PFSK-1 (cell line): ENCODE measurements around the gene ZBTB12.

Experiments
- FOXP2 ChIP-seq: optimal IDR thresholded peaks from 2 replicates; pipeline ENCODE3; 2011; ENCODE audit warnings: borderline replicate concordance, control low read depth, inconsistent platforms; ENCODE audit not compliant: insufficient read depth; ENCODE audit errors: extremely low read length, extremely low read depth
- POLR2AphosphoS5 ChIP-seq: IDR thresholded peaks from 2 replicates; pipeline ENCODE4 v1.6.1; 2012; ENCODE audit warnings: low read depth, mild to moderate bottlenecking, control low read depth, low read length, moderate library complexity
- SIN3A ChIP-seq: IDR thresholded peaks from 2 replicates; pipeline ENCODE4 v1.6.1; 2012; ENCODE audit warnings: mild to moderate bottlenecking, low read length, moderate library complexity, borderline replicate concordance; ENCODE audit not compliant: insufficient read depth
- TAF1 ChIP-seq: IDR thresholded peaks from 2 replicates; pipeline ENCODE4 v1.6.1; 2012; ENCODE audit warnings: low read length, control low read depth, borderline replicate concordance; ENCODE audit not compliant: insufficient read depth
- TF ChIP-seq, protein P1 (sequence below), 2 experiments: IDR thresholded peaks; 2 replicates each; pipeline versions ENCODE4 v1.6.1 to v1.8.0; 2011 to 2012; ENCODE audit warnings: low read depth in 2 of 2, low read length in 2 of 2, control low read depth in 1 of 2, inconsistent platforms in 1 of 2, mild to moderate bottlenecking in 1 of 2, moderate library complexity in 1 of 2; ENCODE audit not compliant: insufficient read depth in 1 of 2

ZBTB12 gene

DNA sequence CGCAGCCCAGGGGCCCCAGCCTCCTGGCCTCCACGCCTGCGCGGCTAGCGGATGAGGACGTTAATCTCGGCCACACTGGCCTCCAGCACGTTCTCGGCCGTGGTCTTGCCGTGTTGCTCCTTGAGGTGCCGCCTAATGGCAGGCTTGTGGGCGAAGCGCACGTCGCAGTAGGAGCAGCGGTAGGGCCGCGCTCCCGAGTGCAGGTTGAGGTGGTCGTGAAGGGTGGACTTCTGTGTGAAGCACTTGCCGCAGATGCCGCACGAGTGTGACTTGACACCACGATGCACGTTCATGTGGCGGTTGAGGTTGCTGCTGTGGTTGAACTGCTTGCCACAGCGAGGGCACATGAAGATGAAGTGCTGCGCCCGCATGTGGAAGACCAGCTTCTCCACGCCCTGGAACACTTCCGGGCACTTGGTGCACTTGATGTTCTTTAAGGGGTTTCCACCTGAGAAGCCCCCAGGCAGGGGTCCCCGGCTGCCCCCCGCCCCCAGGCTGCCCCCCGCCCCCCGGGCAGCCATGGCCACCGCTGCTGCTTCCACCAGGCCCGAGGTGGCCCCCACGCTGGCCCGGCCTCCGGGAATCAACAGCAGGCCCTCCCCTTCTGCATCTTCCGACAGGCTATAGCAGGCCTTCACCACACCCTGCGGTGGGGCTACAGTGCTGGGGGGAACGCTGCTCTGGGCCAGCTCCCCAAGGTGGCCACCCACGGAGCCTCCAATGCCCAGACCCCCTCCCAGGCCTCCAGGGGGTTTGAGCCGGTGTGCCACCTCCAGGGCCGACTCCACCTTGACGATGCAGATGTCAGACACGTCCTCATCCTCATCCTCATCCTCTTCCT lies 1.8 kb downstream of the ZBTB12 start:
- TF ChIP-seq, protein P1, sequence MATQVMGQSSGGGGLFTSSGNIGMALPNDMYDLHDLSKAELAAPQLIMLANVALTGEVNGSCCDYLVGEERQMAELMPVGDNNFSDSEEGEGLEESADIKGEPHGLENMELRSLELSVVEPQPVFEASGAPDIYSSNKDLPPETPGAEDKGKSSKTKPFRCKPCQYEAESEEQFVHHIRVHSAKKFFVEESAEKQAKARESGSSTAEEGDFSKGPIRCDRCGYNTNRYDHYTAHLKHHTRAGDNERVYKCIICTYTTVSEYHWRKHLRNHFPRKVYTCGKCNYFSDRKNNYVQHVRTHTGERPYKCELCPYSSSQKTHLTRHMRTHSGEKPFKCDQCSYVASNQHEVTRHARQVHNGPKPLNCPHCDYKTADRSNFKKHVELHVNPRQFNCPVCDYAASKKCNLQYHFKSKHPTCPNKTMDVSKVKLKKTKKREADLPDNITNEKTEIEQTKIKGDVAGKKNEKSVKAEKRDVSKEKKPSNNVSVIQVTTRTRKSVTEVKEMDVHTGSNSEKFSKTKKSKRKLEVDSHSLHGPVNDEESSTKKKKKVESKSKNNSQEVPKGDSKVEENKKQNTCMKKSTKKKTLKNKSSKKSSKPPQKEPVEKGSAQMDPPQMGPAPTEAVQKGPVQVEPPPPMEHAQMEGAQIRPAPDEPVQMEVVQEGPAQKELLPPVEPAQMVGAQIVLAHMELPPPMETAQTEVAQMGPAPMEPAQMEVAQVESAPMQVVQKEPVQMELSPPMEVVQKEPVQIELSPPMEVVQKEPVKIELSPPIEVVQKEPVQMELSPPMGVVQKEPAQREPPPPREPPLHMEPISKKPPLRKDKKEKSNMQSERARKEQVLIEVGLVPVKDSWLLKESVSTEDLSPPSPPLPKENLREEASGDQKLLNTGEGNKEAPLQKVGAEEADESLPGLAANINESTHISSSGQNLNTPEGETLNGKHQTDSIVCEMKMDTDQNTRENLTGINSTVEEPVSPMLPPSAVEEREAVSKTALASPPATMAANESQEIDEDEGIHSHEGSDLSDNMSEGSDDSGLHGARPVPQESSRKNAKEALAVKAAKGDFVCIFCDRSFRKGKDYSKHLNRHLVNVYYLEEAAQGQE (IDR thresholded peaks at IDR 0.05; ENCODE audit: insufficient read depth in 1 of 2, low read depth in 2 of 2, low read length in 2 of 2) = no peak
- no peak for TF ChIP-seq POLR2AphosphoS5
- no peak for TF ChIP-seq TAF1
- TF ChIP-seq FOXP2 = no peak
- no peak for TF ChIP-seq SIN3A

DNA sequence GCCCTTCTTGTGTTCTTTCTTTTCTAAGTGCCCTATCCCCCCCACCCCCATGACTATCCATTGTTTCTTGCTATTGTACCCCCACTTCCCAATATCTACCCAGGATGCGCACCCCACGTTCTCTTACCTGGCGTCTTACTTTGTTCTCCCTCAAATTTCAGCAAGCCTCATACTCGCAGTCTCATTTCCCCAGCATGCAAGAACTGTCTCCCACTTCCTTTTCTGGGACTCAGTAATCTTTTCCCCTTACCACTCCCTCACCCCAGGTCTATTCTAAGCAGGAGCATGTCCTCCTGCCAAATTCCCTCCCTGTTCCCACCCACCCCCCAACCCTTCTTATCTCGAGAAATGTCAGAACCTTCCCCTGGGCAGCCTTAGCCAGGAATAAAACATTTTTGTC lies 2.7 kb downstream of the ZBTB12 start:
- TF ChIP-seq FOXP2 (no peak), SIN3A (no peak), TAF1 (no peak), POLR2AphosphoS5 (no peak)
- TF ChIP-seq, protein P1 (IDR thresholded peaks at IDR 0.05; ENCODE audit: insufficient read depth in 1 of 2, low read depth in 2 of 2, low read length in 2 of 2) = no peak

DNA sequence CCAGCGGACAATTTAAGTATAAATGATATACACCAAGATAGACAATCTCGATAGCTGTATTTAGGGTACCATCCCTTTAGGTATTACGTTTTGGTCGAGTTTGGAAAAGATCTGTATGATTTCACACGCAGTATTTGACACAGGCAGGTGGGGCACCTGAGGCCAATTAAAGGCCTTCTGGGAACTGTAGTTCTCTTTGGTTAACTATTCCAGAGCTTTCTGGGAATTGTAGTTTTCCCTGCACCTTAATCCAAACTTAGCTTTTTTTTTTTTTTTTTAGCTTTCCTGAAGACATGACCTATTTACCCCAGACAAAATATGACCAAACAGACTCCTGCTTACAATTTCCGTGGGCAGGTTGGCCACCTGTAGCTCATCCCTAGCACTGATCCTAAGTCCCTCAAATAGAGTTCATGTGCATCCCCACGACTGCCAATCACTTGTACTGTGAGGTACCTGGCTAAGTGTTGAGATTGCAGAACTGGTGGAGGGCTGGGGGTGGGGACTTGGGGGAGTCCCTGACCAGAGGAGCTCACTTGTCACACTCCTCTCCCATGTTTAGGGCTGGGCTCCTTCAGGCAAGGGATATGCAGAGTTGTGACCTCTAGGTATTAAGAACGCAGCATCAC lies 3.4 kb downstream of the ZBTB12 start:
- no peak for TF ChIP-seq FOXP2
- TF ChIP-seq SIN3A = 0 out of 2 replicates have a peak, but pooled peaks have one; percentile 51

DNA sequence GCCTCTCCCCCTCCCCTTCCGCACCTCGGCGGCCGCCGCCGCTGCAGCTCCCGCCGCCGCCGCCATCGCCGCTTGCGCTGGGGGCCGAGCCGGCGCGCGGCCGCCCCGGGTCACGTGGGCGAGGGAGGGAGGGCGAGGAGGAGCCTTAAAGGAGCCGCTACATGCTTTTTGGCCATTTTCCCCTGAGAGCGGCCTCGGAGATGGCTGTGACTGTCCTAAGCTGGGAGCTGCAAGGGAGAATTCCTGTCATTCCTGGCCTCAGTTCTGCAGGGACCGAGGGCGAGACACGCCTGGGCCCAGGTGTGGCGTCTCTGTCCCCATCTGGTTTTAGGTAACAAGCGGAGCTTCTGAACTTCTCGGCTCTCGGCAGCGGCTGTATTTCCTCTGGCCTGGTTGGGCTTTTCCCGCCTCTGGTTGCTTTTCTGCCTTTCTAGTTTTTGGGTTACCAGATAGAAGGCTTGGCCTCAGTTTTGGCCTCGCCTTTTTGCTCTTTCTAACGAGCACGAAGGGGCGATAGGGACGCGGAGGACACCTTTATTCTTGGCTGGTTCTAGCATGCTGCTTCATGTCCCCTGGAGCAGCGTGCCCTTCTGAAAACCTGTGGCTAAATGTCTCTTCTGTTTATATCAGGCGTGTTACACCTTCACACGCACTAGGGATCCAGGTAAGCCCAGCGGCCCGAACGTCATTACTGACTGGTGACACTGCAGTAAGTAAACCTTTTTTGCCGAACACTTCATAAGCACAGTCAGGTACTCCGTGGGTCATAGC lies 4.1 kb downstream of the ZBTB12 start, which contains the start of gene EHMT2:
Gene EHMT2 (minus strand): TSS at position 87 of the 771 bp plus-strand sequence. CDS start 21 bp downstream, at position 66.
- TF ChIP-seq FOXP2 (no peak), POLR2AphosphoS5 (peak; percentile 55; the same call in 1 of the 2 replicates), TAF1 (peak; percentile 64; the same call in 1 of the 2 replicates), SIN3A (no peak)
- TF ChIP-seq, protein P1 (IDR thresholded peaks at IDR 0.05; ENCODE audit: insufficient read depth in 1 of 2, low read depth in 2 of 2, low read length in 2 of 2) = 0 out of 4 replicates have a peak, but pooled peaks of 1 of the 2 experiments have one; percentile 7

DNA sequence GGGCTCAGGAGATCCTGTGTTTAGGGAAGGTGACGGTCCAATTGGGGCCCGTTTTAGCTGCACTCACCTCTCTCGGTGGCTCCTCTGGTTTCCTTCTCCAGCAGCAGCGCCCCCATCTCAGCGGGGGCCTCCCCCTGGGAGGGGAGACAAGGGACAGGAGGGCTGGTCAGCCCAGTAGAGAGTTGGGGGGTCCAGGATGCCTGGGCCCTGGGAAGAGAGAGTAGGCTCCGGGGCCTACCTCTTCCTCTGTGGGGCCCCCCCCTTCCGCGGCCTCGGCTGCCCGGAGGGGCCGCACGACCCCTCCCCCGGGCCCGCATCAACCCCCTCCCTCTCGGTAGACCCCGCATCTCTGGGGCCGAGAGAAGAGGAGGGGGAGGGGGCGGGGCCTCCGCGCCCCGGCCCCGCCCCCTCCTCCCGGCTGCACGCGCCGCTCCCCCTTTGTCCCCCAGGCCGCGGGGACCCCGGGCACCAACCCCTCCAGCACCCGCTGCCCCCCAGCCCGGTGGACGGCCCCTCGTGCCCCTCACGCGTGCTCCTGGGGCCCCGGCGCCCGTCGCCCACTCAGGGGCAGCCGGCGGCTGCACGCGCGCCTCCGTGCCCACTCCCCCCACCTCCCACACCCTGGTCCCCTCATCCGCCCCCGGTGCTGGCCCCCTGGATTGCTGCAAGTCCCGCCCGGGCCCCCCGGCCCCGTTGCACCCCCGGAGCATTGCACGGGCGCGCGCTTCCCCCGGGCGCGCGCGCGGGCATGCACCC lies 4.9 kb downstream of the ZBTB12 start:
- no peak; the same call in 1 of the 2 replicates for TF ChIP-seq POLR2AphosphoS5
- TF ChIP-seq SIN3A = no peak
- no peak for TF ChIP-seq TAF1
- no peak for TF ChIP-seq FOXP2
- TF ChIP-seq, protein P1 (IDR thresholded peaks at IDR 0.05; ENCODE audit: insufficient read depth in 1 of 2, low read depth in 2 of 2, low read length in 2 of 2) = no peak
